GM12892 (cell line): ENCODE results near the gene POLN.

ENCODE experiments used
- DNase-seq: peaks from one replicate; pipeline ENCODE4 v3.0.0; 2011; ENCODE audit not compliant: insufficient read length
- FAIRE-seq: peaks from 2 replicates; lab custom pipeline; 2011; peaks lifted over from hg19 to GRCh38; lab: Jason Lieb, UNC
- POLR2A ChIP-seq: IDR thresholded peaks from 2 replicates; pipeline ENCODE4 v1.6.1; 2011; ENCODE audit warnings: low read depth, low read length, control low read depth
- POLR2AphosphoS5 ChIP-seq: IDR thresholded peaks from 2 replicates; pipeline ENCODE4 v1.6.1; 2011; ENCODE audit warnings: low read depth, low read length, control low read depth
- TAF1 ChIP-seq: IDR thresholded peaks from 2 replicates; pipeline ENCODE4 v1.6.1; 2011; ENCODE audit warnings: low read depth, mild to moderate bottlenecking, control low read depth, low read length, borderline replicate concordance

POLN gene

DNA sequence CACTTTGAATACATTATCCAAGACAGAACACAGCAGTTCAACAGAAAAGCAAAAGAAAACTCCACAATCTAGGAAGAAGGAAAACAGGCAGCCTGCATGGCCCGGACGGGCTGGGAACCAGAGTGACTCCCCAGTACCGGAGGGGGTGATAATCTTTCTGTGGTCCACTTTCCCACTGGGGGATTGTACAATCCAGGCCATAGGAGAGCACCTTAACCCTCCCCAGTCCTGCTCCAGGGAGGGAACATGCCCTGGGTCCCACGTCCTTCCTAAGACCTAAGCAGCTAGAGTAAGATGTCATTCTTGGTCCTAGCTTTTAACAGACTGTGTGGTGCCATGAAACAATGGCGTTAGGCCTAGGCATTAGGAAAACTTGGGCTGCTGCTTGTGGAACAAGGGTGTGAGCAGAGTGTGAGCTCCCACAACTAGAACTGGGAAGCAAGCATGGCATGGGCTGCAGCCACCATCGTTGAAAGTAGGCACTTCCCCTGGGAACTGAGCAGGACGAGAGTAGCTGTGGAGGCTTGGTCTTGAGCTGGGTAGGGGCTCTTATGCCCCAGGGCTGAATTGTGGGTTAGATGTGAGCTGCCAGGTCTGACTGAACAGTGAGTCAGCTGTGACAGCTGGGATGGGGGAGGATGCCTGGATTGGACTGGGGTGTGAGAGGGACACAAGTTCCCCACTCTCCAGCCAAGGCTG is 140.4 kb downstream of the POLN start:
- no peak for FAIRE-seq
- no peak for DNase-seq
- TF ChIP-seq TAF1 (no peak), POLR2AphosphoS5 (no peak), POLR2A (no peak)

- TF ChIP-seq POLR2AphosphoS5 (no peak), POLR2A (no peak), TAF1 (no peak)
- FAIRE-seq: no peak
- DNase-seq: no peak
Observed at GRCh38 chr4:2096073-2096609, 145.8 kb downstream of the POLN start.

DNA sequence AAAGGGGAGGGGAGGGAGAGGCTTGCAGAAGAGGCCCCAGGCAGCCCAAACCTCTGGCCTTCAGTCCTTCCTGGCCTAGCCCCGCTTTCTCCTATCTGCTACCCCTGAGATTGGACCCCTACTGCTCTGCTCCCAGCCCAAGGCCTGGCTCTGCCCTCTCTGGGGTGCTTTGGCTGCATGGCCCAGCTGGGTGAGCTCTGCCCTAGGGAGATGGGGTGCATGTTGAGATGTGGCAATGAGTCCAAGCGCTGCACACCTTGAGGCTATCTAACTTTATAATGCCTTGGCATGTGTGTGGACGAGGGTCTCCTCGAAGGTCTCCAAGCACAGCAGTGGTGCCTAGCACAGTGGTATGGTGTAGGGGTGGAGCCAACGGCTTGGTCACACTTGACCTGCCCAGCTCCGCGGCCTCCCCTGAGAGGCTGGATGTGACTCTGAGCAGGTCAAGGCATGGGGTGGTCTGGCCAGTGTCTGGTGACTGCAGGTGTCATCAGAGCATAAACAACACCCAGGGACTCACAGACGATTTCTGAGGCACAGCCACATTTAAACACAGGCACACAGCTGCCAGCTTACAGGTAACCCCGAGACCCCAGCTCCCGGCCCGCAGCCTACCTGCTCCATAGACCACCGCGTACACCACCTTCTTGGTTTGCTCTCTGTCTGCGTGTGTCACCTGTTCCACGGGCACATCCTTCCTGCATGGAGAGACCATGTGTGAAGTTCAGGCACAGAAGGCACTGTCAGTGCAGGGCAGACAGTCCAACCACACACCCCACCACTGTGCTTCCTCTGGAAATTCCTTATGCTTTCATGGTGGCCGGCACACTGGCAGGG is 146.5 kb downstream of the POLN start:
- TF ChIP-seq TAF1 (no peak), POLR2A (no peak), POLR2AphosphoS5 (no peak)
- FAIRE-seq: no peak

GRCh38 chr4:2094545-2094944 is 147.4 kb downstream of the POLN start:
- FAIRE-seq: no peak
- no peak for DNase-seq
- TF ChIP-seq POLR2A (no peak), TAF1 (no peak), POLR2AphosphoS5 (no peak)

More for the DNA sequence above, 146.5 kb downstream of the POLN start:
- DNase-seq: no peak

DNA sequence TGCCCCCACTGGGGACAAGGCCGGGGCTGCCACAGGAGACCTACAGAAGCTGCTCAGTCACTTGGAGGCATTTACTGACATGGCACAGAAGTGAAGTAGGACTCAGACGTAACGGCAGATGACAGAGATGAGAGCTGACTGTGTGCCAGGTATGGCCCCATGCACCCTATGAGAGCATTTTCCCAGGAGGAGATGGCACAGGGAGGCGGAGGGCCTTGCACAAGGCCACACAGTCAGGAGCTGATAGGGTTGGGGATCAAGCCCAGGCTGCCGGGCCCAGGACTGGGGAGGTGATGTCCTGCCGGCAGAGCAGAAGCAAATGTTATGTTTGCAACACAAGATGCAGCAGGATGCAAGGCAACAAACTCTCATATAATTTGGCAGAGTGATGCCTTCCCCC is 148.7 kb downstream of the POLN start:
- DNase-seq (no peak), FAIRE-seq (no peak)
- TF ChIP-seq POLR2A (no peak), TAF1 (no peak), POLR2AphosphoS5 (no peak)

DNA sequence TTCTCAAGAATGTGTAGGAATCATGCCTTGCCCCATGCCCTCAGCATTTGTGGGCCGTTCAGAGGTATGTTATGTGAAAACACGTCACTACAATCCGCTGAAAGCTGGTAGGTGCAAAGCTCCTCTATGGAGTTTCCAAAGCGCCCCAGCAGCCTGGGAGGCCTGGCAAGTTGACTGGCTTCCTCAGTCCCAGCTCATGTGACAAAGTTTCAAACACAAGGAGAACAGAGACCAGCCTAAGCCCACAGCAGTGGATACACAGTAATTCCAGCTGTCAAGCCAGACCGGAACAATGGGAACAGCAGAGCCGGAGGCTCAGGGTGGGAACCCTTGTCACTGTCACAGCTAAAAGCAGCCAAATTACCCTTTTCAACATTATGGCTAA is 149.3 kb downstream of the POLN start:
- DNase-seq (no peak), FAIRE-seq (no peak)
- TF ChIP-seq POLR2A (no peak), TAF1 (no peak), POLR2AphosphoS5 (no peak)

DNA sequence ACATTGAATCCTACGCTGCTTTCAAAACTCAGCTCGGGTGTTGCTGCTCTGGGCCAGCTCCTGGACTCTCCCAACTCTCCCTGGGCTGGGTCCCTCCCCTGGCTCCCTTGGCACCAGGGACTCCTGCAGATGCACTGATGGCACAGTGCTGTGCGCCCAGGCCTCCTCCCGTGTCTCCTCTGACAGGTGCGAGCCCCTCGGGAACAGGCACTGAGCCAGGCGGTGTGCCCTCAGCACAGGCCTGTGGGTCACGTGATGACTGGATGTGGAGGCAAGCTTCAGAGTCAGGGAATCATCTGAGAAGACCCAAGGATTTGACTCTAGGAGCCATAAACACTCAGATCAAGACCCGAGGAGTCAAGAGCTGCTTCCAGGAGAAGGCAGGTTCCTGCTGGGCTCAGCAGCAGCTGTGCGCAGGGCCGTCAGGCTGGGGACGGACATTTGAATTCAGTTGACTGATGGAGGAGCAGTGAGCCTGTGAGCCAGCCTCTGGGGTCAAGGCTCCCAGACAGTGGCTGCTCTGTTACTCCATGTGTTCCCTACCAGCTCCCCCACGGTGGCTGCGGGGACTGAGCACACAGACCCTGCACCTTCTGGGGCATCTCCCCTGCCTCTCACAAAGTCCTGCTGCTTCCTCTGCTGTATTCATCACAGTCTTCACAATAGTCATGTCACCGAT is 149.8 kb downstream of the POLN start:
- FAIRE-seq (no peak), DNase-seq (no peak)
- no peak for TF ChIP-seq TAF1
- no peak for TF ChIP-seq POLR2AphosphoS5
- no peak for TF ChIP-seq POLR2A

- no peak for TF ChIP-seq POLR2A
- no peak for TF ChIP-seq TAF1
- no peak for TF ChIP-seq POLR2AphosphoS5
- FAIRE-seq (no peak), DNase-seq (no peak)
Observed at GRCh38 chr4:2090642-2091041, 151.3 kb downstream of the POLN start.

DNA sequence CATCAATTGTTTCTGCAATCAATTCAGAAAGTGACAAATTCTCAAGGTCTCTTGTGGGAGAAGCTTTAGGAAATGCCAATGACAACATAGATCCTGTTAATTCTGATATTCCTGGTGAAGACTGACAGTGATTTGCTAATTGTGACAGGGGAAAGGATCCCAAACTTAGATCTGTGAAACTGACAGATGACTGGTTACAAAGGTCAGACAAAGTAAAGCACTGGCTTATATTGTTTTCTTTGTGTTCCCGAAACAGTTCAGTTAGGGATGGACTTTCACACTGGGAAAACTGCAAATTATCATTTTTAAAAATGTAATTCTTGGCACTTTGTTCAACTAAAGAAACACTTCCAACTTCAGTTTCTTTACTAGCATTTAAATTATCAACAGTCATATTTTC is 152.7 kb downstream of the POLN start:
- DNase-seq (no peak), FAIRE-seq (no peak)
- TF ChIP-seq TAF1 (no peak), POLR2A (no peak), POLR2AphosphoS5 (no peak)

DNA sequence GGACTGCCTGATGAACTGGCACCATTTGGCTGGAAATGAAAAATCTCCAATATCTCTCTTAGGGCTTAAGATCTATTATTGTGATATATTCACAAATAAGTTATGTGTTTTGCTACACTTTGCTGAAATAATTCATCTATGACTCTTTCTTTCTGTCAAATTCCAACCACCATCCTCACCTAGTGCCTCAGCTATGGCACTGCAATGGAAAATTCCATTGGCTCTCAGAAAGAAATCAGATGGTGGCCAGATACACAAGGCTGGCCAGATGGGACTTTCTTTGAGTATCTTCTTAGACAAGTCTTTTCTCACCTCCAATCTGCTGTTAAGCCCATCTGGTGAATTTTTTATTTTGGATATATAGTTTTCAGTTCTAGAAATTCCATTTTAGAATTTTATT is 154.8 kb downstream of the POLN start:
- no peak for DNase-seq
- TF ChIP-seq POLR2A: no peak
- TF ChIP-seq TAF1: no peak
- TF ChIP-seq POLR2AphosphoS5: no peak
- FAIRE-seq: no peak

GRCh38 chr4:2085496-2085901 is 156.4 kb downstream of the POLN start:
- no peak for TF ChIP-seq TAF1
- no peak for DNase-seq
- FAIRE-seq: no peak
